ENCODE measurements around the gene PIK3AP1. TPM values are rescaled to one million over a fixed set of nuclear protein-coding genes. Genes with fewer than 3 reads are reported as not detected.
"Not testable (repeated sequence)": the region's sequence is repeated elsewhere in the genome, so short reads cannot be mapped to it uniquely, and the experiment has no call there.

PIK3AP1 gene
- total RNA-seq, 8 experiments from 2014 or later, result 0.23 to 11.8 (median 3.3) TPM

DNA sequence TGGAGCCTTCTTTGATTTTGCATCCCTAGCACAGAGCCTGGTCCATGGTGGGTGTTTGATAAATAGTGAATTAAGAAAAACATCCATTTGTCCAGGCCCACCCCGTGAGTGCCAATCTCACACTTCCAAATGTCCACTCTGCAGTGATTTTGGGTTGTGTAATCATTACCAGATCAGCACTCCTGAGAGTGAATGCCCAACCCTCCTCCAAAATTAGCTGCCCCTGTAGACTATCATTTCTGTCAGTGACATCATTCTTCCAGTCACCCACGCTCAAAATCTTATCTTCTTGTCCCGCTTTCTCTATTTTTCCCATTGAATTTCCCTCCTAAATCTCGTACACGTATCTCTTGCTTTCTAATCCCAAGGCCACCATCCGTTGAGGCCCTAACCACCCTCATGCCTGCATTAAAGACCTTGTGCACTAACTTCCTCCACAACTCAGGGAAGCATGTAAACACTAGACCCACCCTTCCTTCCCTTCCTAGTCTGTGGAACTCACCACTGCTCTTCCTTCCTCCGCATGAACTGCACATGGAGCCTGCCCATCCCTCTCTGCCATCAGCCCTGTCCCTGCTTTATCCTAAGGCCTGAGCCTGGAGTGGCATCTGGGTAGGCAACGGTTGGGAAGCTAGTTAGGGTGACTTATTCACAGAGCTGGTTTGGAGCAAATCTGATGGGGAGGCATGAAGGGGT is 32.8 kb downstream of the PIK3AP1 start:
- no peak for ATAC-seq (replicated peaks in 6 of 8)
- in situ Hi-C loops (cut with MboI; ENCODE audit: low pct_unique_long_range_greater_than_20kb in 2 of 9, low sequenced_read_pairs in 9 of 9, unreplicated experiment in 9 of 9), result no loop called here
- H3K4me1 ChIP-seq (replicated peaks in 1 of 2), result peaks cover 2 to 13% of the 10 kb centered on the region in 2 donors
- H3K27ac ChIP-seq, result no peak overlapping the region
- 40 to 100% (median 87%) methylated on average over 1 to 8 of the region's 8 CpGs for WGBS, 10 experiments
- H3K4me3 ChIP-seq, result no peak overlapping the region

DNA sequence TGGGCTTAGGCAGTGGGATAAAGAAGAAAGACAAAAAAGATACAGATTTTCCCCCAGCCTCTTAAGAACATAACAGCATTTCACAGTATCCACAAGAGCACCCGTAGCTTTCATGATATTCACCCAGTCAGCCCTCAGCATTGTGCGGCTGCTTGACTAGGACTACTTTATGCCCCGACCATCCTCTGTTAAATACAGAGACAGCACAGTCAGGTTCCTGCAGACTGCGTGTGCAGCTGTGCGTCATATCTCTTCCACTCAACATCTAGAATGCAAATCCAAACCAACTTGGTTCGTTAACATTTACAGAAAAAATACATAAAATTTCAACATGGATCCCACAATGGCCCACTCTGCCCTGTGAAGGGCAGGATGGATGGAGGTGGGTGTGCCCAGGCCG is 33.8 kb downstream of the PIK3AP1 start:
- peaks cover 2 to 20% of the 10 kb centered on the region in 2 donors for H3K4me1 ChIP-seq (replicated peaks in 1 of 2)
- no peak overlapping the region for H3K27ac ChIP-seq
- no peak for ATAC-seq (replicated peaks in 6 of 8)
- no peak overlapping the region for H3K4me3 ChIP-seq
- in situ Hi-C loops (cut with MboI; ENCODE audit: low pct_unique_long_range_greater_than_20kb in 2 of 9, low sequenced_read_pairs in 9 of 9, unreplicated experiment in 9 of 9), result no loop called here
- 18 to 100% (median 78%) methylated on average over 1 to 7 of the region's 7 CpGs for WGBS, 10 experiments

DNA sequence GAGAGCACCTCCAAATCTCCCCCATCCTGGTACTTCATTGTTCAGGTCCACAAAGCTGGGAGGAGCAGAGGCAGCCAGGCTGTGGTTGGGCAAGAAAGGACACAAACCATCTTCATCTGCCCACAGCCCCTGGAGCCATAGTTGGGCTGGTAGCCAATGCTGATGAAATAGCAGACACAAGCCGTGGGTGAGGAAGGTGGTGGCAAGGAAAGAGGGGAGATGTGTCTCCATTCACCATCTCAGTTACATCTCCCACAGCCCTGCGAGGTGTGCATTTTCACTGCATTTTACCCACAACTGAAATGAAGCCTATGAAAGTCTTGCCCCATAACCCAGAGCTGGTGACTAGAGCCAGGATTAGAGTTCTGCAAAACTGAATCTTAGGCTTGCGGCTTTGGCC is 35.0 kb downstream of the PIK3AP1 start:
- in situ Hi-C loops (cut with MboI; ENCODE audit: low pct_unique_long_range_greater_than_20kb in 2 of 9, low sequenced_read_pairs in 9 of 9, unreplicated experiment in 9 of 9), result no loop called here
- WGBS, 10 experiments, result 0 to 100% (median 17%) methylated on average over 1 to 2 of the region's 3 CpGs; no CpG with 5 or more reads in 5 of the 10 experiments
- Histone ChIP-seq H3K4me1 (replicated peaks in 1 of 2) (peaks cover 2 to 20% of the 10 kb centered on the region in 2 donors), H3K4me3 (no peak overlapping the region), H3K27ac (no peak overlapping the region)
- peak in 1 of 8 experiments; percentile 16 for ATAC-seq (replicated peaks in 6 of 8)

DNA sequence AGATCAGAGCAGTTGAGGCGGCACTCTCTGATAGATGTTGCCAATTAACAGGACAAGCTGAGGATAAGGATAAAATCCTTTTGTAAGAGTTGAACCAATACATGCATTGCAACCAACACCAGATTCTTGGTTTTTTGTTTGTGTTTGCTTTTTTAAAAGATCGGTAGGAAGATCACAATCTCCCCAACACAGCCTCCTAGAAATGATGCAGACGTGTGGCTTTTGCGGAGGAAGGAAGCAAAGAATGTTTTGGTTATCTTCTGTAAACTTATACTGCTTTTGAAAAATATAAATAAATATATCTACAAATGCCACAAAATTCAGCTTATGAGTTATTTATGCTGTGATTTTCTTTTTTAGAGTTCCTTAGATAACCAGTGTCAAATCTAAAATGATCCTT is 35.5 kb downstream of the PIK3AP1 start:
- no peak for ATAC-seq (replicated peaks in 6 of 8)
- 0 to 100% (median 93%) methylated on average over 1 to 4 of the region's 4 CpGs; no CpG with 5 or more reads in 1 of the 10 experiments for WGBS, 10 experiments
- in situ Hi-C loops (cut with MboI; ENCODE audit: low pct_unique_long_range_greater_than_20kb in 2 of 9, low sequenced_read_pairs in 9 of 9, unreplicated experiment in 9 of 9), result no loop called here

DNA sequence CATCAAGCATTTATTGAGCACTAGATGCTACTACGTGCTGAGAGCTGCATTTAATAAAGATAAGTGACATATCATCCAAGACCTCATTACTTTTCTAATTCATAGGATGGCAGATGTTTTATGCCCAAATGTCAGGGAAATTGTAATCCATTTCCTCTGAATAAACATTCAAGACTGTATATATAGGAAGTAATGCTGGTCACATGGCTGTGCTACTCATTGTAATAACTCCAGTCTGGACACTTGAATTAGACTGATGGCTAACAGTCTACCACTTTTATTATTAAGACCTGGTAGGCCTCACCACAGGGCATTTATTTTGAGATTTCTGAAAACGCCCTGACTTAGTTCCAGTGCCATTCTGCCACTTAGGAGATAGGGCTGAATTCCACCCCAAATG is 36.6 kb downstream of the PIK3AP1 start:
- in situ Hi-C loops (cut with MboI; ENCODE audit: low pct_unique_long_range_greater_than_20kb in 2 of 9, low sequenced_read_pairs in 9 of 9, unreplicated experiment in 9 of 9), result no loop called here
- Histone ChIP-seq H3K27ac (no peak overlapping the region), H3K4me1 (replicated peaks in 1 of 2) (peaks cover 2 to 20% of the 10 kb centered on the region in 2 donors), H3K4me3 (no peak overlapping the region)
- 31 to 90% (median 65%) methylated on average over 1 to 2 of the region's 2 CpGs; no CpG with 5 or more reads in 2 of the 10 experiments for WGBS, 10 experiments
- ATAC-seq (replicated peaks in 6 of 8), result peak in 1 of 8 experiments; percentile 52

More for the DNA sequence above, 35.5 kb downstream of the PIK3AP1 start:
- Histone ChIP-seq H3K27ac (no peak overlapping the region), H3K4me3 (no peak overlapping the region), H3K4me1 (replicated peaks in 1 of 2) (peaks cover 2 to 20% of the 10 kb centered on the region in 2 donors)

DNA sequence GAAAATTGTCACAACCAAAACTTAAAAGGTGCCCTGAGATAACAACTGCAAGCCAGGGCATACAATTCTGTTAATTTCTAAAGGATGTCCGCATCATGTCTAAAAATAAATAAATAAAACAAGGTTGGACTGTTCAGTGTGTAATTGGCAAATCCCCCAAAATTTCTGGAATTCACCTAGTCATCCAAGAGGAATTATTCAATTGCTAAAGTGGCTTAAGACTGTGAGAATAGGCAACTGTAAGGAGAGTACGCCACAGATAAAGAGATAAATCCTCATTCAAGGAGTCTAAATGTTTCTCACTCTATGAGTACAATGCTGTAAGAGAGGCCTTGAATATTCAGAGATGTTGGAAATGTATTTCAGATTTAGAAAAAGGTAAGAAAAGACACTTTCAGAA is 37.2 kb downstream of the PIK3AP1 start:
- no peak overlapping the region for H3K4me3 ChIP-seq
- H3K4me1 ChIP-seq (replicated peaks in 1 of 2), result peaks cover 2 to 20% of the 10 kb centered on the region in 2 donors
- in situ Hi-C loops (cut with MboI; ENCODE audit: low pct_unique_long_range_greater_than_20kb in 2 of 9, low sequenced_read_pairs in 9 of 9, unreplicated experiment in 9 of 9), result no loop called here
- no peak for ATAC-seq (replicated peaks in 6 of 8)
- 35 to 100% (median 98%) methylated on average over 1 to 2 of the region's 2 CpGs; no CpG with 5 or more reads in 2 of the 10 experiments for WGBS, 10 experiments
- H3K27ac ChIP-seq, result no peak overlapping the region

DNA sequence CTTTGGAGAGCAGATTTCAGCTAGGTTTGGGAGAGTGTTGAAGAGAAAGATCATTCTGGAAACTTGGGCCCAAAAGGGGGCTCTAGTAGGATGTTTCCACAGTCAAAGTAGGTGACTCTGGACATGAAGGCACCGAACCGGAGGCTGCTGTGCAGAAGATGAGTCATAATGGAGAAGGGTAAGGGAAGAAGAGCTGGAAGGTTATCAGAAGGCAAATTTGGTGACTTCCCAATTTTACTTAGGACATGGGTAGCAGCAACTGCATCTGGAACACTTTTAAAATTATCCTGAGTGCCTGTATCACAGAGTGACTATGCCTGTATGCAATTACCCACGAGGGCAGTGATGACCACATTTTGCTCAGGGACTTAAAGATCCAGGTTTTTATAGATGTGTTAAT is 38.8 kb downstream of the PIK3AP1 start:
- H3K4me3 ChIP-seq, result no peak overlapping the region
- H3K4me1 ChIP-seq (replicated peaks in 1 of 2), result peaks cover 2 to 20% of the 10 kb centered on the region in 2 donors
- in situ Hi-C loops (cut with MboI; ENCODE audit: low pct_unique_long_range_greater_than_20kb in 2 of 9, low sequenced_read_pairs in 9 of 9, unreplicated experiment in 9 of 9), result no loop called here
- H3K27ac ChIP-seq, result no peak overlapping the region
- WGBS, 10 experiments, result 0 to 100% (median 100%) methylated on average over 1 to 3 of the region's 3 CpGs; no CpG with 5 or more reads in 5 of the 10 experiments
- ATAC-seq (replicated peaks in 6 of 8), result no peak

DNA sequence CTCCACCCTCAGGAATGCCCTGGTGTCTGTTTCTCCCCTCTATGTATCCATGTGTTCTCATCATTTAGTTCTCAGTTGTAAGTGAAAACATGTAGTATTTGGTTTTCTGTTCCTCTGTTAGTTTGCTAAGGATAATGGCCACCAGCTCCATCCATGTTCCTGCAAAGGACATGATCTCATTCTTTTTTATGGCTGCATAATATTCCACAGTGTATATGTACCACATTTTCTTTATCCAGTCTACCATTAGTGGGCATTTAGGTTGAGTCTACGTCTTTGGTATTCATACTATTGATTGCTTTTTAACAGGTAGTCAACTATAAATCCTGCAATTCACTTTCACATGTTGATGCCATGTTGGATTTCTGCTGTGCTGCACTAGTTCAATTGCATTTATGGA is 39.9 kb downstream of the PIK3AP1 start:
- WGBS, 10 experiments, result 0 to 82% (median 71%) methylated on average over 1 of the region's 1 CpG; no CpG with 5 or more reads in 1 of the 10 experiments
- peaks cover 2 to 20% of the 10 kb centered on the region in 2 donors for H3K4me1 ChIP-seq (replicated peaks in 1 of 2)
- ATAC-seq (replicated peaks in 6 of 8); H3K27ac ChIP-seq; H3K4me3 ChIP-seq; in situ Hi-C loops (cut with MboI; ENCODE audit: low pct_unique_long_range_greater_than_20kb in 2 of 9, low sequenced_read_pairs in 9 of 9, unreplicated experiment in 9 of 9): not testable (repeated sequence)

DNA sequence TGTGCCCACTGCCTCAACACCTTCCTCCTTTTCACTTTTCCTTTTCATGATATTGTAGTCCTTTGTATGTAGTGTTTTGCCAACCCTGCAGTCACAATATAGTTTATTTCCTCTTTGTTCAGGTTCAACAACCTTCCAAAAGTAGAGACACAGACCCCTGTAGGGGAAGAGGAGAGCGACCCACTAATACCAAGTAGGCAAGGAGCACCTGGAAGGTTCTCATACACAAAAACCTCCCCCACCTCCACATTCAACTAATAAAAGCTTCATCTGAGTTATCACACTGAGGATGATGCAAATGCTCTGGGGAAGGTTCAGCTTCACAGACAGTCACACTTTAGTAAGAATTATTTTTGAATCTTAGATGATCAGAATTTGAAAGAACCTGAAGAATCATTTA is 41.6 kb downstream of the PIK3AP1 start:
- 0 to 100% (median 80%) methylated on average over 1 of the region's 1 CpG; no CpG with 5 or more reads in 6 of the 10 experiments for WGBS, 10 experiments
- Histone ChIP-seq H3K4me1 (replicated peaks in 1 of 2) (peaks cover 15 to 26% of the 10 kb centered on the region in 2 donors), H3K27ac (no peak overlapping the region), H3K4me3 (no peak overlapping the region)
- no peak for ATAC-seq (replicated peaks in 6 of 8)
- in situ Hi-C loops (cut with MboI; ENCODE audit: low pct_unique_long_range_greater_than_20kb in 2 of 9, low sequenced_read_pairs in 9 of 9, unreplicated experiment in 9 of 9), result no loop called here

DNA sequence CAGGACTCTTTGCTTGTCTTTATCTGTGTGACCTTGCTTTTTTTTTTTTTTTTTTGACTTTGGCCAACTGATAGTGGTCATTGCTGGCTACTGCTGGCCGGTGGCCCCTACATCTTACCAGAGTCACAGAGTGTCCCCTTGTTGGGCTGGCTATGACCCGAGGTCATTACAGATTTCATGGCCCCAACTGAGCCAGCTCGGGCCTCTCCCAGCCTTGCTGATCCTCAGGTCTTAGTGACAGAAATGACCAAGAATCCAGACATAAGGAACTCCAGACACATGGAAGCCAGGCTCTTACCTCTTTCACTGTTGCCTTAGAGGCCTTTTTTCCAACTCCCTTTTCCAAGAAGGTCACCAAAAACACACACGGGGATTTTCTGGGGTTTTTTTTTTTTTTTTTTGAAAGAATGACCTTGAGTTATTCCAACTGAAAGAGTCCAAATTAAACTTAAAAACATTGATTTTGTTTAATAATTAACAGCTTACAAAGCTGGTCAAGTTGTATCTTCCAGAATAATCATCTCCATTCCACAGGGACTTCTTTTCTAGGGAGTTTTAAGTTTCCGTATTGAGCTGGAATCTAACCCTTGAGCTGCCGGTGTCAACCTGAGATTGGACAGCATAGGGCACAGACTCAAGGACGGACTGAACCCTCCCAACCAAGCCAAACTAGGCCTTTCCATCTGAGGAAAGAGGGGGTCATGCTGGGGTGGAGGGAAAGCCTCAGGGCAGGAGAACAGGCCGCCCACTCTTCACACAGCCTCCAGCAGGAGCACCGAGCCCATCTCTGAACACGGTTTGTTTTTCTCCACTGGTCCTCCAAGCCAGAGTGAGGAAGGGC is 43.8 kb downstream of the PIK3AP1 start:
- 57 to 92% (median 78%) methylated on average over 1 to 7 of the region's 10 CpGs; no CpG with 5 or more reads in 1 of the 10 experiments for WGBS, 10 experiments
- in situ Hi-C loops (cut with MboI; ENCODE audit: low pct_unique_long_range_greater_than_20kb in 2 of 9, low sequenced_read_pairs in 9 of 9, unreplicated experiment in 9 of 9), result no loop called here

DNA sequence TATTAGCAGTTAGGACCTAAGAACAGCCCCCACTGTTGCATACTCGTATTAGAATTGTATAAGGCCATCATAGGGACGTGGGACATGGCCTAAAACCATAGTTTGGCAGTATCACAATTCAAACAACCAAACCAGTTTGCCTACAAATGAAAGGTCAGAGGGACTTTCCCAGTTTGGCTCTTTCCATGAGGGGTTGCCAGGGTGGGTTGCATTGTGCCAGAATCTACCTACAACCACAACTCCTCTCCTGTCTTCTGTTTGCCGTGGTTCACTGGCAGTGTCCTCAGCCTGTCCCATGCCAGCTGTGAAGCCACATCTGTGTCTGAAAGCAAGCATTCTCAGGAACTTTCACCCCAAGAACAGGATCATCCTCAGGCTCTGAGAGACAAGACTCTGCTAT is 44.5 kb downstream of the PIK3AP1 start:
- in situ Hi-C loops (cut with MboI; ENCODE audit: low pct_unique_long_range_greater_than_20kb in 2 of 9, low sequenced_read_pairs in 9 of 9, unreplicated experiment in 9 of 9), result no loop called here
- ATAC-seq (replicated peaks in 6 of 8), result no peak
- 28 to 100% (median 100%) methylated on average over 1 to 3 of the region's 3 CpGs; no CpG with 5 or more reads in 1 of the 10 experiments for WGBS, 10 experiments
- Histone ChIP-seq H3K27ac (no peak overlapping the region), H3K4me1 (replicated peaks in 1 of 2) (peaks cover 20 to 29% of the 10 kb centered on the region in 2 donors), H3K4me3 (no peak overlapping the region)

More for the DNA sequence above, 43.8 kb downstream of the PIK3AP1 start:
- no peak overlapping the region for H3K27ac ChIP-seq
- peaks cover 20 to 29% of the 10 kb centered on the region in 2 donors for H3K4me1 ChIP-seq (replicated peaks in 1 of 2)
- no peak overlapping the region for H3K4me3 ChIP-seq
- no peak for ATAC-seq (replicated peaks in 6 of 8)

DNA sequence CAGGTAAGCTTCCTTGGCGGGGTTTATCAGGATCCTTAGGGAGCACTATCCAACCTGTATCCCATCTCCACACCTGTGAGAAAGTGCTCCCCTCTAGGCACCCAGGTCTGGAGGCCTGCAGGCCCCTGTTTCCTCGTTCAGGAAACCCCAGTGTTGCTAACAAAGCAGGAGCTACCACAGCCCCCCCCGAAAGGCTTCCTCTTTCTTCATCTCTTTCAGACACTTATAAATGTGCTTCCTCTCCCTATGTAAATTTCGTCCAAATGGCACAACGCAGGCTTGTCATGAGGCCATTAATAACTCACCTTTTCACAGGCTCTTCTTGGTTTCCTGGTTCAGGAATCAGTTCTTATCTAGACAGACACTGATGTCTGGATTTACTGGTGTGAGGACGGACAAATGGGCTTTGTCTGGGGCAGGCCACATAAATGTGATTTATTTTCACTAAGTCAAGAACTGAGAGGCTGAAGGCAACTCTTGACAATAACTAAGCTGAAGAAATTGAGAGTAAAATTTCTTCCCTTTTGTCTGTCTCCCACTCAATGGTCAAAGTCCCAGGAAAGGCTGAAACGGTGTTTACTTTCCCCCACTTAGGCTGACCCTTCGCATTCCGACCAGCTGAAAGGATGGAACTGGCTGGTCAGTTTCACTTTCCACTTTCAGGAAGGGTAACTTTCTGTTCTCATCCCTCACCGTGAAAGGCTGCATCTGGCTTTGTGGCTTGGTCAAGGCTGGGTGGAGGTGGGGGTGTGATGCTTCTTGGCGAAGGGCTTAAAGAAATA is 46.8 kb downstream of the PIK3AP1 start:
- peak in 7 of 8 experiments; percentile 61 to 92 (median 82) for ATAC-seq (replicated peaks in 6 of 8)
- H3K4me3 ChIP-seq, result no peak overlapping the region

More for the DNA sequence above, 46.8 kb downstream of the PIK3AP1 start:
- peaks cover 20 to 35% of the 10 kb centered on the region in 2 donors for H3K4me1 ChIP-seq (replicated peaks in 1 of 2)
- H3K27ac ChIP-seq, result peak overlapping the region in 1 of 2 donors; percentile 27
- in situ Hi-C loops (cut with MboI; ENCODE audit: low pct_unique_long_range_greater_than_20kb in 2 of 9, low sequenced_read_pairs in 9 of 9, unreplicated experiment in 9 of 9), result no loop called here
- 0 to 100% (median 34%) methylated on average over 1 to 10 of the region's 11 CpGs for WGBS, 10 experiments
